Measurements from ENCODE around the gene ATG4A.

ATG4A gene

DNA sequence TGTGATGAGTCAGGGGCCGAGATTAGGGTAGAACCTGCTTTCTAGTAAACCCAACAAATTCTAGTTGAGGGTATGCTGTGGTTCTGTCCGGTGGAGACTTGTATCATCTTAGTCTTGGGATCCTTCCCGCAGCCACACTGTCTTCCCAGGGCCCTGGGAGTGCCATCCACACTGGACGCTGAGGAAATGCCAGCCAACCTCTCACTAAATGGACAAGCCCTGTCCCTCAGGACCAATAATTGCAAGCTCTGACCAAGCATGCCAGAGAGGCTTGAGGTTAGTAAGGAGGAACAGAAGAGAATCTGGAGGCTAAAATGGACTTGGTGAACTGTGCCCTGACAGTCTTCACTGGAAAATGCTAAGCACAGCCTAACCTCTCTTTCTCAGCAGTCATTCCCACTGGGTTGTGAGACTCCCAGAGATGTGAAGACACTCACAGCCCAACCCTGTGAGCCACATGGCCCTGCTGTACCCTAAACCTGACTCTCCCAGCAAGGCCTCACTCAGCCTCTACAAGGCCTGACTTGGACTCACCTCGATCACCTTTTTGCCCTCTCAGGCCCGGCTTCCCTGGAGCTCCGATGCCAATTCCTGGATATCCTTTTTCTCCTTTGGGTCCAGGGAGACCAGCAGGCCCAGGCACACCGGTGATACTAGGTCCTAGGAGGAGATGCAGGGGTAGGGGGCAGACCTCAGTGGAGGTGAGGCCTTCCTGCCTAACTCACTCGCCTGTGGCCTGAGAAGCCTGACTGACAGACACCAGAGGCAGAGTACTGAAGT, 77.6 kb downstream of the ATG4A start:
- DNase-seq (ENCODE audit: low spot score) = no peak

DNA sequence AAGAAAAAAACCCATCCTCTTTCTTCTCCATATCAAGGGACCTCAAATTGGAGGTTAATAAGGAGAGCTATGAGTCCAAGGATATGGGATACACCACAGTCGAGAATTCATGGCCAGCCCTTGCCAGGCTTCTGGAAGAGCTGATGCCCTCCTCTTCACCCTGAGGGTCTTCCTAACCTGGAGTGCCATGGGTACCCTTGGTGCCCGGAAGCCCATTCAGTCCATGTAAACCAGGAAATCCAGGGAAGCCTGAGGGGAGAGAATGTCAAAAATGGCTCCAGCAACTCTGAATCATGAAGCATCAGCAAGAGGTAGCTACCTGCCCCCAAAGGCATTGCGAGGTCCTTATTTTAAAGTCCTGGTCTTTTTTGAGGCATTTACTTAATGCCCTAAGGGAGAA, 78.2 kb downstream of the ATG4A start:
- DNase-seq (ENCODE audit: low spot score) = no peak

DNA sequence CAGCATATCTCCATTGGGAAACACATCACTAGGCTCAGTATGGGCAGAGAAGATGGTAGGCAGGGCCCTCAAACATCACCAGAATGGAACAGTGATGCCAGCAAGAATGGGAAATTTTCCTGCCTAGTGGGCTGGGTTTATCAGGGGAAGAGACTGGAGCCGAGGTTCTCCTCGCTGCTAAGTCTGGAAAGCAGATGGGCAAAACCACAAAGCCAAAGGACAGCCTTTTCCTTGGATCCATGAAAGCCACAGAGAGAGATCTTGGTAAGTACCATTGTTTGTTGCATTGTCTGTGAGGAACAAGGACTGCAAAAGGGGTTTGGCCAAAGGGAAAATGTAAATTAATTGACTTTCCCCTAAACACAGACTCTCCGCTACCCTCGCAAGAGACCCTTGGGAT, 80.1 kb downstream of the ATG4A start:
- no peak for DNase-seq (ENCODE audit: low spot score)

DNA sequence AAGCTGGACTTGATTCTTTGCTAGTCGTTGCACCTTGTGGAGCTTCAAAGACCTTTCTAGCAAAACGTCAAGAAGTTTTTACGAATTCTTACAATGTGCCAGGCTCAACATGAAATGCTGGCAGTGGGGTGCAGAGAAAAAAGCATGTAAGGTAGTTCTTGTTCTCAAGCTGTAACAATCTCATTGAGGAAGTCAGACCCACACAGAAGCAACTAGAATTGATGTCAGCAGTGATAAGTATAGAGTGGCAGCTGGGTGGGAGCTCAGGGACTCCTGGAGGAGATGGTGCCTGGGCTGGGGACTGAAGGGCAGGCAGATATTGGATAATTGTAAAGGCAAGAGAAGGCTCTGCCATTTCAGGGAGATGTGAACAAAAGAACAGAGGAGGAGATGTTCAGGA, 82.3 kb downstream of the ATG4A start:
- no peak for DNase-seq (ENCODE audit: low spot score)

DNA sequence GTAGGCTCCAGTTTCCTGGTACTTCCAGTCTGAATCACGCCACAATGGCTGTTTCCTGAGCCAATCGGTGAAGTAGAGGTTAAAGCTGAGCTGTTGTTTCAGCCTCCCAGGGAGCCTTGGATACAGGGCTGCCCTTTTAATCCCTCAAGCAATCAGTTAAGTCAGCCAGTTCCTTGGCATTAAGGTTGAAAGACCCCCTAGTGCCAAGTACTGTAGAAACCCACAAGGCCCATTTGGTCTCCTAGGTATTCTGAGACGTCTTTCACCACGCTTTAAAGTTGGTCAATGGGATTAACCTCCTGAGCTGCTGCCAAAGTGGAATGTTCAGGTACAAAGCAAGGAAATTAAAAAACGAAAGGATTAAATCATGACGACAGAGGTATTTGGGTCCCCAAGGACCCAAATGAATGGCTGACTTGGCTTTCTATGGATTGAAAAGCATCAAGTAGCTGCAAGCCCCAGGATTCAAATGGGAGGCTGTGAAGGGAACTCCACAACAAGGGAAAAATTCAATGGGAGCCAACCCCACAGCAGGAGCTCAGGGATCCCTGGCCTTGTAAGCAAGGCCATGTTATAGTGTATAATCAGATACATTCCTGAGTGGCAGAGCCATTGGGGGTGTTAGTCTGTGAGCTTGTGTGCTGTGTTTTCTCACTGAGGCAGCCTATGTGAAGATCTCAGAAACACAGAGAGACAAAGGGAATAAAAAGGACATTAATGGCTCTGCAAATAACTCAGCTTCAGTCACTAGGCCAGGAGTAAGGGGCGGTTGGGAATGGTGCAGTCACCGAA, 86.0 kb downstream of the ATG4A start:
- DNase-seq (ENCODE audit: low spot score) = no peak

DNA sequence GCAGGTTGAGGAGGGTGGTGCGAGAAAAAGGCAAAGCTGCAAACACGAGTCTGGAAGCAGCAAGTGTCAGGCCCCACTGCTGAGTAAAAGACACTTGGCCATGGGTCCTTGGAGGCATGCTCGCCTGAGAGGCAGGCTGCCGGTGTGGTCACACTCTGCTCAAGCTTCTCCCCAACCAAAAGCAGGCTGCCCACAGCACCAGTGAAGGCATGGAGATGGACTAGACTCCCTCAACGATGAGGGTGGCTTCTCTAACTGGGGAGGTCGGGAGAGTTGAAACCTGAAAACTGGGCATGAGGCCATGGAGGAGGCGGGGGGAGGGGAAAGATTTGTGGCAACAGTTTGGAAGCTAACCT, 86.5 kb downstream of the ATG4A start:
- no peak for DNase-seq (ENCODE audit: low spot score)

DNA sequence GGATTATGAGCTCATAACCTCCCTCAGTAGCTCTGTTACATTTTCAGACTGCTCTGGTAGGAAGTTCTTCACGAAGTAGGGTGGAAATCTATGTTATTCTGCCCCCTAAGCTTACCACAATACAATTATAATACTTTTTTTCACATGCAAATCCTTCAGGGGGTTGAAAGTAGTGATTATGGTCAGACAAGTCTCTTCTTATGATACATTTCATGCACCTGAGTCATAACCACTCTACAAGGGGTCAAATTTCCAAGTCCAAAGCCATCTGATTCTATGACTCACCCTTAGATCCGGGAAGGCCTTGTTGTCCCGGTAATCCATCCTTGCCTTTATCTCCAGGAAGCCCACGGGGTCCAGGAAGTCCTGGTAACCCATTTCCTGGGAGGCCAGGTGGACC, 95.2 kb downstream of the ATG4A start:
- no peak for DNase-seq (ENCODE audit: low spot score)

DNA sequence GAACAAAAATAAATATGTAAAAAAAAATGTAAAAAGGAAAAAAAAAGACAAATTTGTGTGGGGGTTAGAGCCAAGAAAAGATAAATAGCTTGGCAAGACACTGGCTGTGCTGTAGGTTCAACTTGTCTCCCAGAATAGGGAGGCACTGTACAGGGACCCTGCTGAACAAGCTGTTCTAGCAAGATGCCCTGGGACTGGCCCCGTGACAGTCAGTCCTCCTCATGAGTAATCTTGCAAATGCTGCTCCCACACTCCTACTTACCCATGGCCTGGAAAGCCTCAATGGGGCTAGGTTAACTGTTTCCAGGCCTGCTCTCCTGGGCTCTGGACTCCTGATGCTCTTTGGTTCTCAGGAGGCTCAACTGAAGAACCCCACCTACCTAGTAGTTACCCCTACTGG, 106.8 kb downstream of the ATG4A start:
- no peak for DNase-seq (ENCODE audit: low spot score)

DNA sequence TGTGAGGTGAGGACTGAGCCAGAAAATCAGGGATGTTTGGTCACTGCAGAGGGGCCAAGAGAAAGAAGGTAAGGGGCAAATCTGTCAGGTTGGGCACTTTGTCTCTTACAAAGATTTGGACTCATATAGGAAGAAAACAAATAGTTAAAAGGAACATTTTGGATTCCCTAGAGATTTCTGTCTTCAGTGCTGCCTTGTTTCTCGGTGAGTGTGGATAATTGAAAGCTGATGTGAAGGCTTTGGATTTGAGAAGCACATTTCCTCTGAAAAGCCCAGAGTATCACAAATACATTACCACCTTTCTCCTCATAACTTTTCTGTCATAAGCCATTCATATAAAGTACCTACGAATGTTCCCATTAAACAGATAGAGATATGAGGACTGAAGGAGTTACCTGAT, 107.5 kb downstream of the ATG4A start:
- DNase-seq (ENCODE audit: low spot score) = no peak

DNA sequence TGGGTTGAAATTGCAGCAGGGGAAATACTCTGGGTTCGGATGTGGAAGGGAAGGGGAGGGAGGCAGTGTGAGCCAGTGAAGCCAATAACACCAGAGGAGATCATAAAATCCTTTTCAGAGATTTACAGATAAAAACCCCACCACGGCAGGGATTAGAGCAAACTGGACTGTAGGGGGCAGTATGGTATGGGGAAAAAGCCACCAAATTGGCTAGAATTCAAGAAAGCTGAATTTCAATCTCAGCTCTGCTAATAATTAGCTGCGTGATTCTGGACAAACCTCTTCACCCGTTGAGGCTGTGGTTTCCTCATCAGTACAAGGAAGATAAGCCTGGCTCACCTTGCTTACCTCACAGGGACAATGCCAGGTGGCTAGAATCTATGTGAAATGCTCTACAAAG, 108.1 kb downstream of the ATG4A start:
- no peak for DNase-seq (ENCODE audit: low spot score)

DNA sequence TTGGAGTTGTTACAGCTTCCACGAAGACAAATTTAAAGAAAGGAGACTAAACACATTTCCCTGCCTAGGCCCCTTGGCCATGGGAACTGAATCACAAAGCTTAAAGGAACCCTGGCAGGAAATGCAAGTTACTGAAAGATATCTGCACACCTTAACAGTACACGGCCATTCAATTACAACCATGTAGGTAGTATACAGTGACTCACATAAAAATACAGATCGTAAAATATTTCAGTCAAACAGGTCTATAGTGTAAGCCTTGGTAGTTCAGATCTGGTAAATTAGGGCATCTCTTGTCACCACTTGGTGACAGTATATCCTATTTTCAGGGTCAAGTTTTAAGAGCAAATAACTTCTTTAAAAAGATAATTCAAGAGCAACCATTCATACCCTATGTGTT, 112.0 kb downstream of the ATG4A start:
- DNase-seq (ENCODE audit: low spot score) = no peak
